K562 treated with DMSO at 1 percent for 24 hours (cell line): Measurements from ENCODE around the gene DCAF10. TPM values are rescaled to one million over a fixed set of nuclear protein-coding genes. Genes with fewer than 3 reads are reported as not detected.

ENCODE experiments used
- total RNA-seq: library from RNA; unstranded; fragments of 300-600 nt; gene quantifications from 2 replicates; pipeline ENCODE4 v1.2.3, GENCODE V29; 2022; ENCODE audit warnings: low read depth; ENCODE audit not compliant: insufficient read depth

The DCAF10 gene
- 20.9 and 21.4 TPM in 2 replicates for total RNA-seq

GRCh38 chr9:37800631-37801286 lies at the start of gene DCAF10:
Gene DCAF10, plus strand, starts transcription at chr9:37800797. Its CDS starts 70 bp downstream, at chr9:37800867.

GRCh38 chr9:37753489-37754190 lies 47.0 kb upstream of the DCAF10 start, which contains the start of gene TRMT10B:
Gene TRMT10B, plus strand, starts transcription at chr9:37753805. Its CDS starts 8,127 bp downstream, at chr9:37761932.

GRCh38 chr9:37784616-37785483 lies 15.7 kb upstream of the DCAF10 start, which contains the start of gene EXOSC3:
Gene EXOSC3, minus strand, starts transcription at chr9:37785064. Its CDS starts 20 bp downstream, at chr9:37785044.

GRCh38 chr9:37903647-37904444 lies 103.2 kb downstream of the DCAF10 start, which contains the start of gene SLC25A51:
Gene SLC25A51, minus strand, starts transcription at chr9:37904127. Its CDS starts 15,577 bp downstream, at chr9:37888550.

Other genes starting within 250 kb of the DCAF10 start
- 9.5 and 9.9 TPM in 2 replicates for gene FBXO10, start 224.4 kb upstream of the DCAF10 start, total RNA-seq
- gene TOMM5, start 208.2 kb upstream of the DCAF10 start, total RNA-seq = 120 and 129 TPM in 2 replicates
- gene FRMPD1, start 149.8 kb upstream of the DCAF10 start, total RNA-seq = not detected in 2 replicates
- 5.4 and 5.7 TPM in 2 replicates for gene TRMT10B, start 47.0 kb upstream of the DCAF10 start, total RNA-seq
- gene EXOSC3, start 15.7 kb upstream of the DCAF10 start, total RNA-seq = 54.6 and 57.9 TPM in 2 replicates
- gene SLC25A51, start 103.3 kb downstream of the DCAF10 start, total RNA-seq = 18.7 and 18.8 TPM in 2 replicates